GM19193 (cell line): ENCODE data around the gene BMP10.

Experiments
- POLR2A ChIP-seq: IDR thresholded peaks from 4 replicates; pipeline ENCODE4 v1.6.1; 2011; ENCODE audit not compliant: insufficient read depth, insufficient read length; ENCODE audit errors: extremely low read depth

The BMP10 gene

GRCh38 chr2:68865108-68865507 is 6.1 kb downstream of the BMP10 start:
- TF ChIP-seq POLR2A: no peak

- TF ChIP-seq POLR2A: no peak
Observed at GRCh38 chr2:68863996-68864395, 7.2 kb downstream of the BMP10 start.

- TF ChIP-seq POLR2A: no peak
Observed at GRCh38 chr2:68862889-68863288, 8.3 kb downstream of the BMP10 start.

GRCh38 chr2:68861330-68861729 is 9.9 kb downstream of the BMP10 start:
- TF ChIP-seq POLR2A: no peak

- no peak for TF ChIP-seq POLR2A
Observed at GRCh38 chr2:68860111-68860510, 11.1 kb downstream of the BMP10 start.

- TF ChIP-seq POLR2A: no peak
Observed at GRCh38 chr2:68857855-68858456, 13.2 kb downstream of the BMP10 start.

GRCh38 chr2:68857202-68857845 is 13.9 kb downstream of the BMP10 start:
- TF ChIP-seq POLR2A: no peak

GRCh38 chr2:68855550-68855949 is 15.6 kb downstream of the BMP10 start:
- no peak for TF ChIP-seq POLR2A

- TF ChIP-seq POLR2A: no peak
Observed at GRCh38 chr2:68854476-68854875, 16.7 kb downstream of the BMP10 start.

- no peak for TF ChIP-seq POLR2A
Observed at GRCh38 chr2:68853915-68854314, 17.3 kb downstream of the BMP10 start.

- TF ChIP-seq POLR2A: no peak
Observed at GRCh38 chr2:68853035-68853434, 18.2 kb downstream of the BMP10 start.

- no peak for TF ChIP-seq POLR2A
Observed at GRCh38 chr2:68850524-68850923, 20.7 kb downstream of the BMP10 start.

- TF ChIP-seq POLR2A: no peak
Observed at GRCh38 chr2:68849579-68850030, 21.6 kb downstream of the BMP10 start.

- no peak for TF ChIP-seq POLR2A
Observed at GRCh38 chr2:68847751-68848150, 23.4 kb downstream of the BMP10 start.

- TF ChIP-seq POLR2A: no peak
Observed at GRCh38 chr2:68846091-68846490, 25.1 kb downstream of the BMP10 start.

- TF ChIP-seq POLR2A: no peak
Observed at GRCh38 chr2:68845043-68845442, 26.2 kb downstream of the BMP10 start.
